GM12878 (cell line): ENCODE measurements around the gene LACRT.

Experiments used
- PAX5 ChIP-seq: IDR thresholded peaks from 2 replicates; pipeline ENCODE4 v1.6.1; 2011; ENCODE audit warnings: low read depth, low read length, borderline replicate concordance
- TF ChIP-seq, protein P1 (sequence below), 3 experiments: IDR thresholded peaks in 2 of 3; conservative IDR thresholded peaks in 1 of 3; 2 replicates each; pipeline ENCODE4 v1.5.1; 2011; ENCODE audit warnings: low read depth in 3 of 3, low read length in 3 of 3, mild to moderate bottlenecking in 3 of 3, control low read depth in 2 of 3, moderate library complexity in 2 of 3, inconsistent platforms in 1 of 3, mixed read lengths in 1 of 3; ENCODE audit not compliant: control insufficient read depth in 2 of 3, insufficient read depth in 1 of 3; ENCODE audit errors: extremely low read depth in 1 of 3
- TF ChIP-seq, protein P2 (sequence below): IDR thresholded peaks from 2 replicates; pipeline ENCODE4 v1.6.1; 2012; ENCODE audit warnings: mild to moderate bottlenecking, low read depth, low read length

DNA sequence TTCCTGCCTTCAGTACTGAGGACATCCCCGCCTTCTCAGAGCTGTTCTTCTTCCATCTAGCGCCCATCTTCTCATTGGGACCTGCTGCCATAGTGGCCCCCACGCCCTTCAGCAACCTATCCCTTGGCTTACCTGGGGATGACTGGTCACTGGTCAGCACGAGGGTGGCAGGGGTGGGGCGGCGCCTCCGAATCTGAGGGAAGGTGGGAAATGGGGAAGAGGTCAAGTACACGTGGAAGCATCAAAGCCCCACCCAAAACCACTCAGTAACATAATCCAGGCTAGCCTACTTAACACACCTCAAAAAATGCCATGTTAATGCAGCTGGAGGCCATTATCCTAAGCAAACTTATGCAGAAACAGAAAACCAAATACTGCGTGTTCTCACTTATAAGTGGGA lies 50.6 kb downstream of the LACRT start:
- TF ChIP-seq, protein P1, sequence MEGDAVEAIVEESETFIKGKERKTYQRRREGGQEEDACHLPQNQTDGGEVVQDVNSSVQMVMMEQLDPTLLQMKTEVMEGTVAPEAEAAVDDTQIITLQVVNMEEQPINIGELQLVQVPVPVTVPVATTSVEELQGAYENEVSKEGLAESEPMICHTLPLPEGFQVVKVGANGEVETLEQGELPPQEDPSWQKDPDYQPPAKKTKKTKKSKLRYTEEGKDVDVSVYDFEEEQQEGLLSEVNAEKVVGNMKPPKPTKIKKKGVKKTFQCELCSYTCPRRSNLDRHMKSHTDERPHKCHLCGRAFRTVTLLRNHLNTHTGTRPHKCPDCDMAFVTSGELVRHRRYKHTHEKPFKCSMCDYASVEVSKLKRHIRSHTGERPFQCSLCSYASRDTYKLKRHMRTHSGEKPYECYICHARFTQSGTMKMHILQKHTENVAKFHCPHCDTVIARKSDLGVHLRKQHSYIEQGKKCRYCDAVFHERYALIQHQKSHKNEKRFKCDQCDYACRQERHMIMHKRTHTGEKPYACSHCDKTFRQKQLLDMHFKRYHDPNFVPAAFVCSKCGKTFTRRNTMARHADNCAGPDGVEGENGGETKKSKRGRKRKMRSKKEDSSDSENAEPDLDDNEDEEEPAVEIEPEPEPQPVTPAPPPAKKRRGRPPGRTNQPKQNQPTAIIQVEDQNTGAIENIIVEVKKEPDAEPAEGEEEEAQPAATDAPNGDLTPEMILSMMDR (IDR thresholded peaks at IDR 0.05 in 2 of 3, conservative IDR thresholded peaks at IDR 0.05 in 1 of 3; ENCODE audit: control insufficient read depth in 2 of 3, extremely low read depth in 1 of 3, insufficient read depth in 1 of 3, low read depth in 3 of 3, low read length in 3 of 3), result no peak
- TF ChIP-seq, protein P2, sequence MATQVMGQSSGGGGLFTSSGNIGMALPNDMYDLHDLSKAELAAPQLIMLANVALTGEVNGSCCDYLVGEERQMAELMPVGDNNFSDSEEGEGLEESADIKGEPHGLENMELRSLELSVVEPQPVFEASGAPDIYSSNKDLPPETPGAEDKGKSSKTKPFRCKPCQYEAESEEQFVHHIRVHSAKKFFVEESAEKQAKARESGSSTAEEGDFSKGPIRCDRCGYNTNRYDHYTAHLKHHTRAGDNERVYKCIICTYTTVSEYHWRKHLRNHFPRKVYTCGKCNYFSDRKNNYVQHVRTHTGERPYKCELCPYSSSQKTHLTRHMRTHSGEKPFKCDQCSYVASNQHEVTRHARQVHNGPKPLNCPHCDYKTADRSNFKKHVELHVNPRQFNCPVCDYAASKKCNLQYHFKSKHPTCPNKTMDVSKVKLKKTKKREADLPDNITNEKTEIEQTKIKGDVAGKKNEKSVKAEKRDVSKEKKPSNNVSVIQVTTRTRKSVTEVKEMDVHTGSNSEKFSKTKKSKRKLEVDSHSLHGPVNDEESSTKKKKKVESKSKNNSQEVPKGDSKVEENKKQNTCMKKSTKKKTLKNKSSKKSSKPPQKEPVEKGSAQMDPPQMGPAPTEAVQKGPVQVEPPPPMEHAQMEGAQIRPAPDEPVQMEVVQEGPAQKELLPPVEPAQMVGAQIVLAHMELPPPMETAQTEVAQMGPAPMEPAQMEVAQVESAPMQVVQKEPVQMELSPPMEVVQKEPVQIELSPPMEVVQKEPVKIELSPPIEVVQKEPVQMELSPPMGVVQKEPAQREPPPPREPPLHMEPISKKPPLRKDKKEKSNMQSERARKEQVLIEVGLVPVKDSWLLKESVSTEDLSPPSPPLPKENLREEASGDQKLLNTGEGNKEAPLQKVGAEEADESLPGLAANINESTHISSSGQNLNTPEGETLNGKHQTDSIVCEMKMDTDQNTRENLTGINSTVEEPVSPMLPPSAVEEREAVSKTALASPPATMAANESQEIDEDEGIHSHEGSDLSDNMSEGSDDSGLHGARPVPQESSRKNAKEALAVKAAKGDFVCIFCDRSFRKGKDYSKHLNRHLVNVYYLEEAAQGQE, result no peak
- TF ChIP-seq PAX5, result no peak
